ENCODE data around the gene MACIR. TPM values are rescaled to one million over a fixed set of nuclear protein-coding genes. Genes with fewer than 3 reads are reported as not detected.

MACIR gene, protein sequence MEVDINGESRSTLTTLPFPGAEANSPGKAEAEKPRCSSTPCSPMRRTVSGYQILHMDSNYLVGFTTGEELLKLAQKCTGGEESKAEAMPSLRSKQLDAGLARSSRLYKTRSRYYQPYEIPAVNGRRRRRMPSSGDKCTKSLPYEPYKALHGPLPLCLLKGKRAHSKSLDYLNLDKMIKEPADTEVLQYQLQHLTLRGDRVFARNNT
- total RNA-seq, result 1 to 10 TPM; 5.7 to 8.2 (median 6.4) TPM

DNA sequence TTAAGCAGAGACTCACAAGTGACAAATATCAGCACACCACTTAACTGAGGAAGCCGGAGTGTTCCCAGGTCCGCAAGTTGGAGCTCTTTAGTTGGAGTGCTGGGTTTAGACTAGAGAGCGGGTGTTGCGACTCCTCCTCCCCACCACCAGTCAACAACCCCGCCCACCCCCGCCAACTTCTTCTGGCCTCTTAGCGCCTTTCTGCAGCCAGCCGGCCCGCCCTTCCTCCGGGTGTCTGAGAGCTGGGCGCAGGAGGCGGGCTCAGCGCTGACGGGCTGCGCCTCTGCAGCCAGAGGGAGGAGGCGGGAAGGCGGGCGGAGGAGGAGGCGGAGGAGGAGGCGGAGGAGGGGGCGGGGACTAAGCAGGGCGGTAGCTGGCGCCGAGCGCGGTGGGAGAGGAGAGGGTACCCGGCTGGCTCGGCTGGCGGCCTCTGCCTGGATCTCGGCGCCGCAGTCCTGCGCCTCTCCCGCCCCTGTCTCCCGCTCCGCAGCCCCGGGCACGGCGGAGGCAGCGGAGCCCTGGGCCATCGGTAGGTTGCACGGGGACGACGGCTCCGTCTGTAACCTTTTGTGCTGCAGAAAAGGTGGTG, at the start of gene MACIR:
MACIR (plus strand) TSS at position 396 of the 589 bp plus-strand sequence. CDS start 17,157 bp downstream, outside the sequence.
- intact Hi-C loops (cut with DNase I; ENCODE audit: low total_unique reads), result no loop called here

DNA sequence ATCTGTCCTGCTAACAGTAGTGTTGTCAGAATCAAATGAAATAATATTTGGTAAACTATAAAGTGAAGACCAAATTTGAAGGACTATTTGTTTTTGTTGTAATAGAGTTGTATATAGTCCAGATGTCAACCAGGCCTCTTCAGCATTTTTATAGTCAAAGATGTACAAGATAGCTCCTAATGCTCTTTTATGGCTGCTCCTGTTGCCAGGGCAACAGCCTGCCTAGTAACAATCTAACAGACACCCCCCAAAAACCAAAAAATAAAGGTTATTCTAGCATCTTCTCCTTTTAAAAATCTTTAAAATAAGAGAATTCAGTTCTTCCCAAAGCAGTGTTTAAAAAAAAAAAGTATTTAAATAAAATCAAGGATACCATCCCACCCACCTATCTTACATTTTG, 49.5 kb upstream of the MACIR start:
- H3K4me3 ChIP-seq (ENCODE audit: low read depth, poor library complexity, severe bottlenecking), result no peak overlapping the region
- TF ChIP-seq, protein P1, sequence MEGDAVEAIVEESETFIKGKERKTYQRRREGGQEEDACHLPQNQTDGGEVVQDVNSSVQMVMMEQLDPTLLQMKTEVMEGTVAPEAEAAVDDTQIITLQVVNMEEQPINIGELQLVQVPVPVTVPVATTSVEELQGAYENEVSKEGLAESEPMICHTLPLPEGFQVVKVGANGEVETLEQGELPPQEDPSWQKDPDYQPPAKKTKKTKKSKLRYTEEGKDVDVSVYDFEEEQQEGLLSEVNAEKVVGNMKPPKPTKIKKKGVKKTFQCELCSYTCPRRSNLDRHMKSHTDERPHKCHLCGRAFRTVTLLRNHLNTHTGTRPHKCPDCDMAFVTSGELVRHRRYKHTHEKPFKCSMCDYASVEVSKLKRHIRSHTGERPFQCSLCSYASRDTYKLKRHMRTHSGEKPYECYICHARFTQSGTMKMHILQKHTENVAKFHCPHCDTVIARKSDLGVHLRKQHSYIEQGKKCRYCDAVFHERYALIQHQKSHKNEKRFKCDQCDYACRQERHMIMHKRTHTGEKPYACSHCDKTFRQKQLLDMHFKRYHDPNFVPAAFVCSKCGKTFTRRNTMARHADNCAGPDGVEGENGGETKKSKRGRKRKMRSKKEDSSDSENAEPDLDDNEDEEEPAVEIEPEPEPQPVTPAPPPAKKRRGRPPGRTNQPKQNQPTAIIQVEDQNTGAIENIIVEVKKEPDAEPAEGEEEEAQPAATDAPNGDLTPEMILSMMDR (IDR thresholded peaks at IDR 0.05), result no peak
- TF ChIP-seq POLR2A (IDR thresholded peaks at IDR 0.05), result no peak
- intact Hi-C loops (cut with DNase I; ENCODE audit: low total_unique reads), result no loop called here
- no peak for DNase-seq (ENCODE audit: low spot score in 2 of 2)

More for the DNA sequence above, at the start of gene MACIR:
- TF ChIP-seq, protein P1 (IDR thresholded peaks at IDR 0.05), result no peak
- TF ChIP-seq POLR2A (IDR thresholded peaks at IDR 0.05), result no peak
- DNase-seq (ENCODE audit: low spot score in 2 of 2), result peak; percentile 95 to 99
- H3K4me3 ChIP-seq (ENCODE audit: low read depth, poor library complexity, severe bottlenecking), result peak within 1 kb of the TSS; percentile 78
- WGBS, 2 donors, result 1% methylated on average over 38 to 45 of the region's 45 CpGs

DNA sequence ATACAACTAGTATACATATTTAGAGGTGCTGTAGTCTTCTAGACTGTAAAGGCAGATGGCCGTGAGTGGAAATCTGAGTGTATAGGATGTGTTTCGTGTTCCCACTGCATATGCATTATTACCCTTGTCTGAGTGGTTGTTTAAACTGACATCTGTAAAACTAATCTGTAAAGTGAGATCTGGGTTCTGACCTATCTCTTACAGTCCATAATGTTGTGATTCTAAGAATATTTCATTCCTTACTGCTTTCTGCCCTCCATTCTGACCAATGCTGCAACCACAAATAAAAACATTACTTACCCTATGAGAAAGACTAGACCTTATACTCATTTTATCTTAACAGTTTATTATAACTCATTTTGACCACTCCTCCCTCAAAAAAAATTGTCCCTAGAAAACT, 47.6 kb upstream of the MACIR start:
- 97 to 98% methylated on average over 2 of the region's 2 CpGs for WGBS, 2 donors
- no peak for DNase-seq (ENCODE audit: low spot score in 2 of 2)
- intact Hi-C loops (cut with DNase I; ENCODE audit: low total_unique reads), result no loop called here
- TF ChIP-seq, protein P1 (IDR thresholded peaks at IDR 0.05), result no peak
- TF ChIP-seq POLR2A (IDR thresholded peaks at IDR 0.05), result no peak
- H3K4me3 ChIP-seq (ENCODE audit: low read depth, poor library complexity, severe bottlenecking), result no peak overlapping the region

DNA sequence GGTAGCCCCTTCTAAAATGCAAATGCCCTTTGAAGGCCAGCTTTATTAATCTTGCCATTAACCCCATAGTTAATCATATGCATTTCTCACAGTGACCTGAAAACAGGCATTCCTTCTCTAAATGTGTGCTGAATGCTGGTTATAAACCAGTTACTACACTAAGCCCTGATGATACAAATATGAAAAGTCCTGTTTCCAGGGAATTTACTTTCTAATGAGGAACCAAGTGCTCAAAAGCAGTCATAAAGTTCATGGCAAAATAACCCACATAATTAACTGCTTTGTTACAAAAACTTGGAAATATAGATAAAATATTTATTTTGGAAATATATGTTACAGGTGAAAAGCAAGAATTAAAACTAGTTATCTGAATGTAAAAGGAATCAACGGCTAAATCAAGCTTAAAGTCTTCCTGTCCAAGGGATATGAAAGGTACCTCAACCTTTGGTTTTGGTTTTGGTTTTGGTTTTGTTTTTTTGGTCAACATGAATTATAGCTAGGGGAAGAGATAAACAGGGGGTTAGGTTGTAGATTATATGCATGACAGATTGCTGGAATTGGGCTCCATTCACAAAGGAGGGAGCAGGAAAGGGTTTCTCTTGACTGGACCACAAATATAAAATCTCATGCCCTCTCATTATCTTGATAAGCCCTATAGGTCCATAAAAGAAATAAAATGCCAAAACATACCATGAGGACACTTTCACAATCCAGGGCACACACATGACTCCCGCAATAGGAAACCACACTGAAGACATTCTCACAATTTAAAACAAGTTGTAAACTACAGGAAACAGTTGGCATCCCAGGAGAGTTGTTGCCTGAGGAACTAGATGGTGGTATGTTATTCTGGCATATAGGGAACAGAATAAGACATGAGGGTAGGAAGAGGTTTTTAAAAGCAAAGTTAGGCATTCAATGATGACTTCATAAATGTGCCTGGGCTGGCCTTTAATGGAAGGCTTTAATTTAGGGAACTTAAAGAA, 46.7 kb upstream of the MACIR start:
- 70 to 82% methylated on average over 2 of the region's 2 CpGs for WGBS, 2 donors
- intact Hi-C loops (cut with DNase I; ENCODE audit: low total_unique reads), result no loop called here
- no peak overlapping the region for H3K4me3 ChIP-seq (ENCODE audit: low read depth, poor library complexity, severe bottlenecking)
- no peak for DNase-seq (ENCODE audit: low spot score in 2 of 2)
- TF ChIP-seq, protein P1 (IDR thresholded peaks at IDR 0.05), result no peak

DNA sequence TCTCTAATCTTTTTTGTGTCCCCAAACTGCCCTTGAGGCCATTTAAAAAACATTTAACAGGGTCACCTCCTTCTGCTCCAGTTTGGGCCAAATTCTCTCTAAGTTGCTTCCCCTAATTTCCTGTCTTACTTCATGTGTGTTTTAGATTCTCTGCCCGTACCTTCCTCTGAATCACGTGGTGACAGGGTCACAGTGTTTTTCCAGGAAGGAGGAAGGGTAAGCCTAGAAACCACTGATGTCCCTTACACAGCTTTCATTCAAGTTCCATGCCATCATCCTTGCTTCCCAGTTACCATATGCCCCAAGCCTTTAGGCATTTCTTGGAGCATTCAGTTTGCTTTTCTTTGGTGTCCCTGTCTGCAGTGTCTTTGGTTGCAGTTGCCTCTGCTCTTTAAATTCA, 42.4 kb upstream of the MACIR start:
- 28 to 34% methylated on average over 2 of the region's 2 CpGs for WGBS, 2 donors
- intact Hi-C loops (cut with DNase I; ENCODE audit: low total_unique reads), result no loop called here
- no peak overlapping the region for H3K4me3 ChIP-seq (ENCODE audit: low read depth, poor library complexity, severe bottlenecking)
- no peak for DNase-seq (ENCODE audit: low spot score in 2 of 2)
- TF ChIP-seq POLR2A (IDR thresholded peaks at IDR 0.05), result no peak
- TF ChIP-seq, protein P1 (IDR thresholded peaks at IDR 0.05), result no peak
